HCT116 (cell line): Measurements from ENCODE around the gene GLOD5. TPM values are rescaled to one million over a fixed set of nuclear protein-coding genes. Genes with fewer than 3 reads are reported as not detected.

Source experiments
- ATAC-seq: fragments of 200-7000 bp; cut with Tn5 transposase; 2 replicates; pipeline ENCODE4 v1.9.1; 2020; ENCODE audit warnings: mild to moderate bottlenecking, moderate library complexity
- BruUV-seq: library from RNA; stranded (reverse); fragments of 400-500 nt; replicated peaks from 2 replicates; lab custom pipeline; 2021; lab: Mats Ljungman, UMichigan
- CTCF ChIA-PET: fragments of 300-600 bp; sonication (Branson Sonifier 250); formaldehyde crosslinking; loops from one replicate; lab custom pipeline; 2021; ENCODE audit warnings: antibody characterized with exemption; lab: Charles Lee
- POLR2A ChIA-PET: fragments of 300-600, 350-600 bp; sonication (Branson Sonifier 250); formaldehyde crosslinking; loops from one replicate; lab custom pipeline; 2021; ENCODE audit warnings: antibody characterized with exemption; lab: Charles Lee
- RAD21 ChIA-PET, 2 experiments: fragments of 300-600 bp; sonication (Branson Sonifier 250); formaldehyde crosslinking; loops; one replicate each; lab custom pipeline; 2023; ENCODE audit warnings: low total read pairs in 2 of 2; ENCODE audit not compliant: uncharacterized antibody in 2 of 2, unreplicated experiment in 2 of 2, low non-redundant PET in 1 of 2; lab: Charles Lee
- DNase-seq: peaks from one replicate; pipeline ENCODE4 v3.0.0-alpha.2; 2010; ENCODE audit warnings: low read depth, low spot score
- H2AFZ ChIP-seq: fragments of 200-600 bp; shearing (Covaris generic), sonication (generic); 2 replicates; pipeline ENCODE4 v1.6.1; 2017; ENCODE audit warnings: low read depth, mixed run types, mixed read lengths, antibody characterized with exemption, low read length; ENCODE audit not compliant: poor library complexity, severe bottlenecking
- H3K27ac ChIP-seq: 2 replicates; pipeline ENCODE4 v1.5.1; 2012; ENCODE audit warnings: low read depth, low read length
- H3K27me3 ChIP-seq: fragments of 200-600 bp; sonication (generic); 2 replicates; pipeline ENCODE4 v1.6.1; 2016; ENCODE audit warnings: mixed run types, low read length, mixed read lengths; ENCODE audit not compliant: insufficient read depth
- H3K36me3 ChIP-seq, 2 experiments: fragments of 200-500 bp in 1 of 2; fragments of 200-600 bp in 1 of 2; sonication (Bioruptor generic) in 1 of 2; sonication (generic) in 1 of 2; 2 replicates each; pipeline versions ENCODE4 v1.5.1 to v1.6.1; 2014 to 2016; ENCODE audit warnings: low read length in 2 of 2, inconsistent platforms in 1 of 2, mixed read lengths in 1 of 2, mixed run types in 1 of 2; ENCODE audit not compliant: insufficient read depth in 2 of 2, control insufficient read depth in 1 of 2
- H3K4me1 ChIP-seq, 2 experiments: fragments of 200-600 bp in 1 of 2; sonication (generic) in 1 of 2; 2 replicates each; pipeline versions ENCODE4 v1.5.1 to v1.6.1; 2012 to 2017; ENCODE audit warnings: low read length in 2 of 2, inconsistent platforms in 1 of 2, mild to moderate bottlenecking in 1 of 2, mixed read lengths in 1 of 2, mixed run types in 1 of 2, moderate library complexity in 1 of 2; ENCODE audit not compliant: insufficient read depth in 2 of 2, control insufficient read depth in 1 of 2
- H3K4me2 ChIP-seq: fragments of 200-600 bp; sonication (generic); 2 replicates; pipeline ENCODE4 v1.6.1; 2017; ENCODE audit warnings: mixed run types, low read length, mixed read lengths
- H3K4me3 ChIP-seq, 2 experiments: fragments of 200-600 bp in 1 of 2; sonication (generic) in 1 of 2; replicated peaks in 1 of 2; 2 replicates each; pipeline ENCODE4 v1.5.1; 2011 to 2016; ENCODE audit warnings: low read length in 2 of 2, control low read depth in 1 of 2, low read depth in 1 of 2, mild to moderate bottlenecking in 1 of 2, mixed read lengths in 1 of 2, mixed run types in 1 of 2
- H3K79me2 ChIP-seq: fragments of 200-600 bp; sonication (generic); 2 replicates; pipeline ENCODE4 v1.6.1; 2017; ENCODE audit warnings: mild to moderate bottlenecking, mixed run types, low read length, moderate library complexity, mixed read lengths; ENCODE audit not compliant: insufficient read depth
- H3K9ac ChIP-seq: fragments of 200-600 bp; sonication (generic); 2 replicates; pipeline ENCODE4 v1.6.1; 2016; ENCODE audit warnings: low read length, mixed read lengths
- H3K9me2 ChIP-seq: fragments of 200-600 bp; sonication (generic), shearing (Covaris generic); 2 replicates; pipeline ENCODE4 v1.6.1; 2017; ENCODE audit warnings: mixed run types, mild to moderate bottlenecking, moderate library complexity; ENCODE audit not compliant: insufficient read depth
- H3K9me3 ChIP-seq, 2 experiments: fragments of 200-500 bp in 1 of 2; fragments of 200-600 bp in 1 of 2; sonication (Bioruptor generic) in 1 of 2; sonication (generic) in 1 of 2; 2 replicates each; pipeline ENCODE4 v1.6.1; 2014 to 2017; ENCODE audit warnings: low read length in 2 of 2, mixed read lengths in 2 of 2, inconsistent platforms in 1 of 2, low read depth in 1 of 2, mild to moderate bottlenecking in 1 of 2, mixed run types in 1 of 2, moderate library complexity in 1 of 2; ENCODE audit not compliant: control insufficient read depth in 1 of 2, insufficient read depth in 1 of 2
- H4K20me1 ChIP-seq: fragments of 200-600 bp; sonication (generic), shearing (Covaris generic); 2 replicates; pipeline ENCODE4 v1.6.1; 2017; ENCODE audit warnings: mixed run types, mild to moderate bottlenecking, moderate library complexity; ENCODE audit not compliant: insufficient read depth
- EGR1 ChIP-seq: IDR thresholded peaks from 2 replicates; pipeline ENCODE4 v1.6.1; 2012; ENCODE audit warnings: low read depth
- EZH2 ChIP-seq: fragments of 200-600 bp; sonication (generic); IDR thresholded peaks from 2 replicates; pipeline ENCODE4 v1.6.1; 2017; ENCODE audit warnings: antibody characterized with exemption, mixed run types
- FOSL1 ChIP-seq: IDR thresholded peaks from 2 replicates; pipeline ENCODE4 v1.6.1; 2012; ENCODE audit warnings: low read depth
- JUND ChIP-seq: IDR thresholded peaks from 2 replicates; pipeline ENCODE4 v1.6.1; 2012
- POLR2A ChIP-seq: IDR thresholded peaks from 2 replicates; pipeline ENCODE4 v1.7.0; 2011; ENCODE audit warnings: borderline replicate concordance; ENCODE audit not compliant: insufficient read depth, insufficient read length; ENCODE audit errors: extremely low read depth
- POLR2AphosphoS5 ChIP-seq: IDR thresholded peaks from 2 replicates; pipeline ENCODE4 v1.6.1; 2011; ENCODE audit warnings: mild to moderate bottlenecking, low read depth, low read length, moderate library complexity
- RAD21 ChIP-seq: IDR thresholded peaks from 2 replicates; pipeline ENCODE4 v1.6.1; 2012; ENCODE audit warnings: low read depth, mild to moderate bottlenecking
- SIN3A ChIP-seq: IDR thresholded peaks from 2 replicates; pipeline ENCODE4 v1.6.1; 2012; ENCODE audit warnings: low read depth
- SP1 ChIP-seq: IDR thresholded peaks from 2 replicates; pipeline ENCODE4 v1.6.1; 2012; ENCODE audit warnings: low read depth
- TCF7L2 ChIP-seq: IDR thresholded peaks from 2 replicates; pipeline ENCODE4 v1.7.0; 2011; ENCODE audit warnings: borderline replicate concordance, inconsistent platforms; ENCODE audit not compliant: insufficient read depth, insufficient read length; ENCODE audit errors: extremely low read depth
- ZNF274 ChIP-seq: fragments of 200-500 bp; sonication (Bioruptor generic); IDR thresholded peaks from 2 replicates; pipeline ENCODE4 v1.6.1; 2014; ENCODE audit warnings: mild to moderate bottlenecking, low read depth, low read length, inconsistent platforms
- intact Hi-C: fragments of 100-400 bp; cut with micrococcal nuclease; formaldehyde crosslinking; loops from 2 replicates; pipeline ENCODE4 v1.10.0; 2022
- total RNA-seq: library from RNA; stranded (reverse); gene quantifications from one replicate; pipeline ENCODE4 v1.2.1, GENCODE V29; 2021; ENCODE audit not compliant: unreplicated experiment
- TF ChIP-seq, protein P1 (sequence below): IDR thresholded peaks from 2 replicates; pipeline ENCODE4 v1.6.1; 2012
- TF ChIP-seq, protein P2 (sequence below): IDR thresholded peaks from 2 replicates; pipeline ENCODE4 v1.6.1; 2011; ENCODE audit warnings: mild to moderate bottlenecking, low read length, moderate library complexity; ENCODE audit not compliant: insufficient replicate concordance; ENCODE audit errors: extremely low read depth
- TF ChIP-seq, protein P3 (sequence below): IDR thresholded peaks from 2 replicates; pipeline ENCODE4 v1.6.1; 2012
- TF ChIP-seq, protein P4 (sequence below), 3 experiments: fragments of 200-600 bp in 1 of 3; sonication (generic) in 1 of 3; IDR thresholded peaks in 2 of 3; conservative IDR thresholded peaks in 1 of 3; 2 replicates each; pipeline ENCODE4 v1.5.1; 2012 to 2017; ENCODE audit warnings: low read depth in 2 of 3, low read length in 2 of 3, antibody characterized with exemption in 1 of 3, borderline replicate concordance in 1 of 3, control low read depth in 1 of 3, mild to moderate bottlenecking in 1 of 3, mixed read lengths in 1 of 3, mixed run types in 1 of 3, moderate library complexity in 1 of 3; ENCODE audit not compliant: insufficient read depth in 1 of 3
- TF ChIP-seq, protein P5 (sequence below): IDR thresholded peaks from 2 replicates; pipeline ENCODE4 v1.6.1; 2012; ENCODE audit warnings: low read depth

The GLOD5 gene
- total RNA-seq, 1 experiment from 2014 or later, result not detected

DNA sequence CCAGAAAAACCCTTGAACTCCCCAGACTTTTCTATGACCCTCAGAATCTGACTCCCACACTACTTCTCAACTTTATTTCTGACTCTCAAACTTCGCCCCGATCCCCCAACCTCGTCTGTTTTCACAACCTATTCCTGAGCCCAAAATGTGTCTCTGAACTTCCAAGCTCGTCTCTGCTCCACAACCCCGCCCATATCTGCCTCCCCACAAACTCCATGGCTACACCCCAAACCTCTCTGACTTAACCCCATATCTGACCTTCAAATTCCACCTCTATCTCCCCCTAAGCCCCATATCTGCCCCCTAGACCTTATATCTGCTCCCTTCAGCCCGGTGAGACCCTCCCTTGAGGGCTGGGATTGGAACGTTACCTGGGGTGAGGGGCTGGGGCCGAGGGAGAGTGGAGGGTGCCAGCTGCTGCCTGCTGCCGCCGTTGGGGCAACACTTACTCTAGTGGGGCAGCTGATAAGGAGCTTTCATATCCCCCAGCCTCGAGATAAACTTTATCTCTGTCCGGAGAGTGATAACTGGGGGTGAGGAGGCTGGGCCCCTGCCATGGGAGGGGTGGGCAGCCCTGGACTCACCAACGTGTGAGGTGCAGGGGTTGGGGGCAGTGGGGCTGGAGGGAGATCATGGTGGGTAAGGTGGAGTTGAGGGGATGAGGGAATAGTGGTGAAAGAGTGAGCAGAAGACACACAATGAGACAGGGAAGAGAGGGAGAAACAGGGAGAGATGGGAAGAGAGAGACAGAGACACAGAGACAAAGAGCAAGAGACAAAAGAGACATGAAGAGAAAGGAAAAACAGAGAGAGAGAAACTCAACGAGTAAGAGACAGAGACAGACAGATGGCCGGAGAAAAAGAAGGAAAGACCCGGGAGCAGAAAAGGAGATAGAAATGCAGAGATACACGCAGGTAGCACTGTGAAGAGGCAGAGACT is 26.2 kb downstream of the GLOD5 start:
- DNase-seq (no peak), ATAC-seq (no peak)
- Histone ChIP-seq H3K4me2 (no peak overlapping the region), H3K27me3 (no peaks in the 10 kb centered on the region), H3K9me3 (no peaks in the 10 kb centered on the region), H3K9me2 (no peaks in the 10 kb centered on the region), H3K9ac (no peak overlapping the region), H3K36me3 (no peaks in the 10 kb centered on the region), H3K79me2 (no peaks in the 10 kb centered on the region), H2AFZ (no peak overlapping the region), H3K27ac (no peak overlapping the region), H3K4me1 (no peaks in the 10 kb centered on the region), H4K20me1 (no peaks in the 10 kb centered on the region), H3K4me3 (no peak overlapping the region)
- ChIA-PET CTCF (no interaction called here), RAD21 (no interaction called here), POLR2A (no interaction called here)
- intact Hi-C loops, result no loop called here
- TF ChIP-seq, protein P1, sequence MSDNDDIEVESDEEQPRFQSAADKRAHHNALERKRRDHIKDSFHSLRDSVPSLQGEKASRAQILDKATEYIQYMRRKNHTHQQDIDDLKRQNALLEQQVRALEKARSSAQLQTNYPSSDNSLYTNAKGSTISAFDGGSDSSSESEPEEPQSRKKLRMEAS, result no peak
- TF ChIP-seq SP1 (no peak), POLR2AphosphoS5 (no peak), POLR2A (no peak), FOSL1 (no peak), EGR1 (no peak), TCF7L2 (no peak), EZH2 (no peak), ZNF274 (no peak), RAD21 (no peak), JUND (no peak), SIN3A (no peak)
- TF ChIP-seq, protein P2, sequence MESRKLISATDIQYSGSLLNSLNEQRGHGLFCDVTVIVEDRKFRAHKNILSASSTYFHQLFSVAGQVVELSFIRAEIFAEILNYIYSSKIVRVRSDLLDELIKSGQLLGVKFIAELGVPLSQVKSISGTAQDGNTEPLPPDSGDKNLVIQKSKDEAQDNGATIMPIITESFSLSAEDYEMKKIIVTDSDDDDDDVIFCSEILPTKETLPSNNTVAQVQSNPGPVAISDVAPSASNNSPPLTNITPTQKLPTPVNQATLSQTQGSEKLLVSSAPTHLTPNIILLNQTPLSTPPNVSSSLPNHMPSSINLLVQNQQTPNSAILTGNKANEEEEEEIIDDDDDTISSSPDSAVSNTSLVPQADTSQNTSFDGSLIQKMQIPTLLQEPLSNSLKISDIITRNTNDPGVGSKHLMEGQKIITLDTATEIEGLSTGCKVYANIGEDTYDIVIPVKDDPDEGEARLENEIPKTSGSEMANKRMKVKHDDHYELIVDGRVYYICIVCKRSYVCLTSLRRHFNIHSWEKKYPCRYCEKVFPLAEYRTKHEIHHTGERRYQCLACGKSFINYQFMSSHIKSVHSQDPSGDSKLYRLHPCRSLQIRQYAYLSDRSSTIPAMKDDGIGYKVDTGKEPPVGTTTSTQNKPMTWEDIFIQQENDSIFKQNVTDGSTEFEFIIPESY, result no peak
- TF ChIP-seq, protein P3, sequence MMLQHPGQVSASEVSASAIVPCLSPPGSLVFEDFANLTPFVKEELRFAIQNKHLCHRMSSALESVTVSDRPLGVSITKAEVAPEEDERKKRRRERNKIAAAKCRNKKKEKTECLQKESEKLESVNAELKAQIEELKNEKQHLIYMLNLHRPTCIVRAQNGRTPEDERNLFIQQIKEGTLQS, result no peak
- TF ChIP-seq, protein P4, sequence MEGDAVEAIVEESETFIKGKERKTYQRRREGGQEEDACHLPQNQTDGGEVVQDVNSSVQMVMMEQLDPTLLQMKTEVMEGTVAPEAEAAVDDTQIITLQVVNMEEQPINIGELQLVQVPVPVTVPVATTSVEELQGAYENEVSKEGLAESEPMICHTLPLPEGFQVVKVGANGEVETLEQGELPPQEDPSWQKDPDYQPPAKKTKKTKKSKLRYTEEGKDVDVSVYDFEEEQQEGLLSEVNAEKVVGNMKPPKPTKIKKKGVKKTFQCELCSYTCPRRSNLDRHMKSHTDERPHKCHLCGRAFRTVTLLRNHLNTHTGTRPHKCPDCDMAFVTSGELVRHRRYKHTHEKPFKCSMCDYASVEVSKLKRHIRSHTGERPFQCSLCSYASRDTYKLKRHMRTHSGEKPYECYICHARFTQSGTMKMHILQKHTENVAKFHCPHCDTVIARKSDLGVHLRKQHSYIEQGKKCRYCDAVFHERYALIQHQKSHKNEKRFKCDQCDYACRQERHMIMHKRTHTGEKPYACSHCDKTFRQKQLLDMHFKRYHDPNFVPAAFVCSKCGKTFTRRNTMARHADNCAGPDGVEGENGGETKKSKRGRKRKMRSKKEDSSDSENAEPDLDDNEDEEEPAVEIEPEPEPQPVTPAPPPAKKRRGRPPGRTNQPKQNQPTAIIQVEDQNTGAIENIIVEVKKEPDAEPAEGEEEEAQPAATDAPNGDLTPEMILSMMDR (IDR thresholded peaks at IDR 0.05 in 2 of 3, conservative IDR thresholded peaks at IDR 0.05 in 1 of 3; ENCODE audit: borderline replicate concordance in 1 of 3, insufficient read depth in 1 of 3, low read depth in 2 of 3, low read length in 2 of 3), result no peak
- TF ChIP-seq, protein P5, sequence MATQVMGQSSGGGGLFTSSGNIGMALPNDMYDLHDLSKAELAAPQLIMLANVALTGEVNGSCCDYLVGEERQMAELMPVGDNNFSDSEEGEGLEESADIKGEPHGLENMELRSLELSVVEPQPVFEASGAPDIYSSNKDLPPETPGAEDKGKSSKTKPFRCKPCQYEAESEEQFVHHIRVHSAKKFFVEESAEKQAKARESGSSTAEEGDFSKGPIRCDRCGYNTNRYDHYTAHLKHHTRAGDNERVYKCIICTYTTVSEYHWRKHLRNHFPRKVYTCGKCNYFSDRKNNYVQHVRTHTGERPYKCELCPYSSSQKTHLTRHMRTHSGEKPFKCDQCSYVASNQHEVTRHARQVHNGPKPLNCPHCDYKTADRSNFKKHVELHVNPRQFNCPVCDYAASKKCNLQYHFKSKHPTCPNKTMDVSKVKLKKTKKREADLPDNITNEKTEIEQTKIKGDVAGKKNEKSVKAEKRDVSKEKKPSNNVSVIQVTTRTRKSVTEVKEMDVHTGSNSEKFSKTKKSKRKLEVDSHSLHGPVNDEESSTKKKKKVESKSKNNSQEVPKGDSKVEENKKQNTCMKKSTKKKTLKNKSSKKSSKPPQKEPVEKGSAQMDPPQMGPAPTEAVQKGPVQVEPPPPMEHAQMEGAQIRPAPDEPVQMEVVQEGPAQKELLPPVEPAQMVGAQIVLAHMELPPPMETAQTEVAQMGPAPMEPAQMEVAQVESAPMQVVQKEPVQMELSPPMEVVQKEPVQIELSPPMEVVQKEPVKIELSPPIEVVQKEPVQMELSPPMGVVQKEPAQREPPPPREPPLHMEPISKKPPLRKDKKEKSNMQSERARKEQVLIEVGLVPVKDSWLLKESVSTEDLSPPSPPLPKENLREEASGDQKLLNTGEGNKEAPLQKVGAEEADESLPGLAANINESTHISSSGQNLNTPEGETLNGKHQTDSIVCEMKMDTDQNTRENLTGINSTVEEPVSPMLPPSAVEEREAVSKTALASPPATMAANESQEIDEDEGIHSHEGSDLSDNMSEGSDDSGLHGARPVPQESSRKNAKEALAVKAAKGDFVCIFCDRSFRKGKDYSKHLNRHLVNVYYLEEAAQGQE, result no peak
- no TSS peak for BruUV-seq
